HG02642 (cell line): ENCODE measurements around the gene GRM7.

ENCODE experiments used
- ATAC-seq: cut with Tn5 transposase; IDR thresholded peaks from one replicate; pipeline ENCODE4 v1.9.1; 2021; ENCODE audit warnings: mild to moderate bottlenecking; ENCODE audit not compliant: unreplicated experiment, poor library complexity

The GRM7 gene

GRCh38 chr3:7445331-7445730 is 584.4 kb downstream of the GRM7 start:
- no peak for ATAC-seq

GRCh38 chr3:7447197-7447769 is 586.4 kb downstream of the GRM7 start:
- peak; percentile 95 for ATAC-seq

GRCh38 chr3:7456386-7456785 is 595.5 kb downstream of the GRM7 start:
- no peak for ATAC-seq

- peak; percentile 85 for ATAC-seq
Observed at GRCh38 chr3:7461202-7461825, 600.4 kb downstream of the GRM7 start.

GRCh38 chr3:7469866-7470265 is 609.0 kb downstream of the GRM7 start:
- ATAC-seq: no peak

GRCh38 chr3:7484636-7485035 is 623.7 kb downstream of the GRM7 start:
- ATAC-seq: no peak

GRCh38 chr3:7487763-7488162 is 626.8 kb downstream of the GRM7 start:
- ATAC-seq: no peak

GRCh38 chr3:7489417-7489816 is 628.5 kb downstream of the GRM7 start:
- ATAC-seq: no peak

- ATAC-seq: no peak
Observed at GRCh38 chr3:7498715-7499114, 637.8 kb downstream of the GRM7 start.

- no peak for ATAC-seq
Observed at GRCh38 chr3:7503431-7503830, 642.5 kb downstream of the GRM7 start.

GRCh38 chr3:7504886-7505775 is 644.2 kb downstream of the GRM7 start:
- no peak for ATAC-seq

- no peak for ATAC-seq
Observed at GRCh38 chr3:7506606-7507180, 645.8 kb downstream of the GRM7 start.

- no peak for ATAC-seq
Observed at GRCh38 chr3:7508821-7509220, 647.9 kb downstream of the GRM7 start.

GRCh38 chr3:7512048-7512447 is 651.1 kb downstream of the GRM7 start:
- ATAC-seq: no peak

- no peak for ATAC-seq
Observed at GRCh38 chr3:7518026-7518425, 657.1 kb downstream of the GRM7 start.

- ATAC-seq: no peak
Observed at GRCh38 chr3:7518456-7518855, 657.5 kb downstream of the GRM7 start.

GRCh38 chr3:7520059-7520458 is 659.1 kb downstream of the GRM7 start:
- ATAC-seq: no peak

GRCh38 chr3:7520593-7520992 is 659.7 kb downstream of the GRM7 start:
- no peak for ATAC-seq

- ATAC-seq: no peak
Observed at GRCh38 chr3:7536510-7536909, 675.6 kb downstream of the GRM7 start.

GRCh38 chr3:7536921-7537320 is 676.0 kb downstream of the GRM7 start:
- ATAC-seq: no peak

- no peak for ATAC-seq
Observed at GRCh38 chr3:7543294-7543880, 682.5 kb downstream of the GRM7 start.
